Stomach (tissue), 4 donors: ENCODE measurements around the gene P4HTM.

Experiments used
- POLR2A ChIP-seq, 4 donors: fragments of 450-650 bp; IDR thresholded peaks; one replicate each; pipeline ENCODE4 v1.6.1; 2016; ENCODE audit warnings: antibody characterized with exemption in 4 of 4, control low read depth in 2 of 4, mild to moderate bottlenecking in 1 of 4, moderate library complexity in 1 of 4
- TF ChIP-seq, protein P1 (sequence below), 7 experiments: fragments of 450-650 bp in 4 of 7; fragments of 200-600 bp in 3 of 7; sonication (generic) in 3 of 7; IDR thresholded peaks; one replicate each; pipeline ENCODE4 v1.5.1; 2016 to 2019; ENCODE audit warnings: antibody characterized with exemption in 7 of 7, control low read depth in 2 of 7, mild to moderate bottlenecking in 1 of 7

GRCh38 chr3:49018707-49019006 lies 28.6 kb downstream of the P4HTM start:
- TF ChIP-seq, protein P1, sequence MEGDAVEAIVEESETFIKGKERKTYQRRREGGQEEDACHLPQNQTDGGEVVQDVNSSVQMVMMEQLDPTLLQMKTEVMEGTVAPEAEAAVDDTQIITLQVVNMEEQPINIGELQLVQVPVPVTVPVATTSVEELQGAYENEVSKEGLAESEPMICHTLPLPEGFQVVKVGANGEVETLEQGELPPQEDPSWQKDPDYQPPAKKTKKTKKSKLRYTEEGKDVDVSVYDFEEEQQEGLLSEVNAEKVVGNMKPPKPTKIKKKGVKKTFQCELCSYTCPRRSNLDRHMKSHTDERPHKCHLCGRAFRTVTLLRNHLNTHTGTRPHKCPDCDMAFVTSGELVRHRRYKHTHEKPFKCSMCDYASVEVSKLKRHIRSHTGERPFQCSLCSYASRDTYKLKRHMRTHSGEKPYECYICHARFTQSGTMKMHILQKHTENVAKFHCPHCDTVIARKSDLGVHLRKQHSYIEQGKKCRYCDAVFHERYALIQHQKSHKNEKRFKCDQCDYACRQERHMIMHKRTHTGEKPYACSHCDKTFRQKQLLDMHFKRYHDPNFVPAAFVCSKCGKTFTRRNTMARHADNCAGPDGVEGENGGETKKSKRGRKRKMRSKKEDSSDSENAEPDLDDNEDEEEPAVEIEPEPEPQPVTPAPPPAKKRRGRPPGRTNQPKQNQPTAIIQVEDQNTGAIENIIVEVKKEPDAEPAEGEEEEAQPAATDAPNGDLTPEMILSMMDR (IDR thresholded peaks at IDR 0.05), result no peak
- TF ChIP-seq POLR2A (IDR thresholded peaks at IDR 0.05), result no peak
